Measurements from ENCODE around the gene GFI1B.

GFI1B gene

GRCh38 chr9:132978451-132979131 lies at the start of gene GFI1B:
GFI1B (plus strand) TSS chr9:132978694; CDS start chr9:132986679, 7,985 bp downstream.
- Histone ChIP-seq H3K4me2 (ENCODE audit: low read depth, low read length, poor library complexity, severe bottlenecking) (peak within 1 kb of the TSS; percentile 95), H3K79me2 (ENCODE audit: insufficient read depth, low read length) (peaks cover 58% of the 10 kb centered on the region), H3F3A (ENCODE audit: low read depth) (0 out of 2 replicates have a peak, but pooled peaks cover 9% of the 10 kb centered on the region), H4K20me1 (ENCODE audit: insufficient read depth, low read length, poor library complexity, severe bottlenecking) (no peaks in the 10 kb centered on the region), H3K4me3 (ENCODE audit: low read length, poor library complexity, severe bottlenecking) (peak within 1 kb of the TSS; percentile 85), H2AFZ (ENCODE audit: low read length) (0 out of 2 replicates have a peak within 1 kb of the TSS, but pooled peaks have one; percentile 17), H3K9me3 (ENCODE audit: insufficient read depth, low read depth, low read length) (no peaks in the 10 kb centered on the region), H3K9ac (ENCODE audit: low read depth, low read length, poor library complexity, severe bottlenecking) (peak within 1 kb of the TSS; percentile 99), H3K27me3 (ENCODE audit: insufficient read depth, low read length, poor library complexity, severe bottlenecking) (peaks cover 5% of the 10 kb centered on the region), H3K9me2 (replicated peaks; ENCODE audit: low read depth, low read length) (no peaks in the 10 kb centered on the region), H3K4me1 (ENCODE audit: insufficient read depth, low read length, poor library complexity, severe bottlenecking) (peaks cover 46% of the 10 kb centered on the region), H3K36me3 (ENCODE audit: insufficient read depth, low read length) (no peaks in the 10 kb centered on the region)
- no peak for TF ChIP-seq CTCF (conservative IDR thresholded peaks at IDR 0.05; ENCODE audit: low read length)
- no peak for TF ChIP-seq EZH2phosphoT487 (IDR thresholded peaks at IDR 0.05; ENCODE audit: borderline replicate concordance)

- H3K27me3 ChIP-seq (ENCODE audit: insufficient read depth, low read length, poor library complexity, severe bottlenecking): no peaks in the 10 kb centered on the region
- peaks cover 34% of the 10 kb centered on the region; the same call in 1 of the 2 replicates for H3K36me3 ChIP-seq (ENCODE audit: insufficient read depth, low read length)
- no peaks in the 10 kb centered on the region for H3F3A ChIP-seq (ENCODE audit: low read depth)
- no peaks in the 10 kb centered on the region for H3K9me3 ChIP-seq (ENCODE audit: insufficient read depth, low read depth, low read length)
- no peaks in the 10 kb centered on the region for H3K9me2 ChIP-seq (replicated peaks; ENCODE audit: low read depth, low read length)
- no peak overlapping the region for H3K9ac ChIP-seq (ENCODE audit: low read depth, low read length, poor library complexity, severe bottlenecking)
- no peak overlapping the region for H2AFZ ChIP-seq (ENCODE audit: low read length)
- H3K4me3 ChIP-seq (ENCODE audit: low read length, poor library complexity, severe bottlenecking): no peak overlapping the region
- H4K20me1 ChIP-seq (ENCODE audit: insufficient read depth, low read length, poor library complexity, severe bottlenecking): no peaks in the 10 kb centered on the region
- no peaks in the 10 kb centered on the region for H3K4me1 ChIP-seq (ENCODE audit: insufficient read depth, low read length, poor library complexity, severe bottlenecking)
- no peak overlapping the region for H3K4me2 ChIP-seq (ENCODE audit: low read depth, low read length, poor library complexity, severe bottlenecking)
- H3K79me2 ChIP-seq (ENCODE audit: insufficient read depth, low read length): no peaks in the 10 kb centered on the region
- TF ChIP-seq EZH2phosphoT487 (IDR thresholded peaks at IDR 0.05; ENCODE audit: borderline replicate concordance) (no peak), CTCF (conservative IDR thresholded peaks at IDR 0.05; ENCODE audit: low read length) (no peak)
These were observed 47.2 kb upstream of the GFI1B start for GRCh38 chr9:132931178-132931735.

- TF ChIP-seq EZH2phosphoT487 (IDR thresholded peaks at IDR 0.05; ENCODE audit: borderline replicate concordance) (no peak), CTCF (conservative IDR thresholded peaks at IDR 0.05; ENCODE audit: low read length) (no peak)
- no peak overlapping the region for H2AFZ ChIP-seq (ENCODE audit: low read length)
- no peaks in the 10 kb centered on the region for H4K20me1 ChIP-seq (ENCODE audit: insufficient read depth, low read length, poor library complexity, severe bottlenecking)
- no peaks in the 10 kb centered on the region for H3K9me2 ChIP-seq (replicated peaks; ENCODE audit: low read depth, low read length)
- H3K4me1 ChIP-seq (ENCODE audit: insufficient read depth, low read length, poor library complexity, severe bottlenecking): no peaks in the 10 kb centered on the region
- H3K4me2 ChIP-seq (ENCODE audit: low read depth, low read length, poor library complexity, severe bottlenecking): no peak overlapping the region
- no peak overlapping the region for H3K4me3 ChIP-seq (ENCODE audit: low read length, poor library complexity, severe bottlenecking)
- H3K36me3 ChIP-seq (ENCODE audit: insufficient read depth, low read length): peaks cover 10% of the 10 kb centered on the region; the same call in 1 of the 2 replicates
- no peaks in the 10 kb centered on the region for H3F3A ChIP-seq (ENCODE audit: low read depth)
- H3K9ac ChIP-seq (ENCODE audit: low read depth, low read length, poor library complexity, severe bottlenecking): no peak overlapping the region
- H3K9me3 ChIP-seq (ENCODE audit: insufficient read depth, low read depth, low read length): no peaks in the 10 kb centered on the region
- H3K79me2 ChIP-seq (ENCODE audit: insufficient read depth, low read length): peaks cover 36% of the 10 kb centered on the region; the same call in 1 of the 2 replicates
- H3K27me3 ChIP-seq (ENCODE audit: insufficient read depth, low read length, poor library complexity, severe bottlenecking): no peaks in the 10 kb centered on the region
These were observed 43.5 kb upstream of the GFI1B start for GRCh38 chr9:132935026-132935425.

Measured in Loucy (cell line).